ENCODE data around the gene TMEM97. TPM values are rescaled to one million over a fixed set of nuclear protein-coding genes. Genes with fewer than 3 reads are reported as not detected.

TMEM97 gene
- total RNA-seq, 1 experiment from 2014 or later = 54.0 TPM

DNA sequence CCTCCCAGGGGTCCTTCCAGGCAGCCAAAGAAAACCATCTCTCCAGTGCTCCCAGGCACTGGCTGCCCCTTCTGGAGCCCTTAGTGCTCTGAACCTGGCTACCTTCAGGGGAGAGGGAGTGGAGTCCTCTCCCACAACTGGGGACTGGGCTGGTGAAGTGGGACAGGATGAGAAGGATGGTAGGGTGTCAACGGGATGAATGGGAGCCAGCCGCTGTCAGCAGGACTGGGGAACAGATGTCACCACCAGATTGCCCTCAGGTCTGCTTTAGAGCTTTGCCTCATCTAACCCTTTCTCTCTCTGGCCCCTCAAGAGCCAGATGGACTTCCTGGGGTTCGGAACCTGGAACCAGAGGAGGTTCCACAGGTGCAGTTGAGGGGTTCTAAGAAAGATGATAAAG is 46.5 kb downstream of the TMEM97 start:
- DNase-seq (ENCODE audit: low spot score) = no peak

DNA sequence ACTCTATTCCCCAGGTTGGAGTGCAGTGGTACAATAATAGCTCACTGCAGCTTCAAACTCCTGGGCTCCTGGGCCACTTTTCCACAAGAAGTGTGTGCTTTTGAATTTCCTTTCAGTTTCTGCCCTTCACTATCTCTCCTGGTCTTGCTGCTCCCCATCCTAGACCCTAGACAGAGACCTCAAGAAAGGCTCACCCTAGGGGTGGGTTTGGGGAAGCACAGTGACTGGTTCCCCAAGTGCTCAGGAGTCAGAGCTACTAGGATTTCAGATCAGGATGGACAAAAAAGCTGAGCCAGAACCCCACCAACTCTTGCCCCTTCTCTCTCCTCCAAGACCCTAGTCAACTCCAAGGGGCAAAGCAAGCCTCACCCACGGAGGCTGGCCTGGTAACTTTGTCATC is 47.6 kb downstream of the TMEM97 start:
- no peak for DNase-seq (ENCODE audit: low spot score)

DNA sequence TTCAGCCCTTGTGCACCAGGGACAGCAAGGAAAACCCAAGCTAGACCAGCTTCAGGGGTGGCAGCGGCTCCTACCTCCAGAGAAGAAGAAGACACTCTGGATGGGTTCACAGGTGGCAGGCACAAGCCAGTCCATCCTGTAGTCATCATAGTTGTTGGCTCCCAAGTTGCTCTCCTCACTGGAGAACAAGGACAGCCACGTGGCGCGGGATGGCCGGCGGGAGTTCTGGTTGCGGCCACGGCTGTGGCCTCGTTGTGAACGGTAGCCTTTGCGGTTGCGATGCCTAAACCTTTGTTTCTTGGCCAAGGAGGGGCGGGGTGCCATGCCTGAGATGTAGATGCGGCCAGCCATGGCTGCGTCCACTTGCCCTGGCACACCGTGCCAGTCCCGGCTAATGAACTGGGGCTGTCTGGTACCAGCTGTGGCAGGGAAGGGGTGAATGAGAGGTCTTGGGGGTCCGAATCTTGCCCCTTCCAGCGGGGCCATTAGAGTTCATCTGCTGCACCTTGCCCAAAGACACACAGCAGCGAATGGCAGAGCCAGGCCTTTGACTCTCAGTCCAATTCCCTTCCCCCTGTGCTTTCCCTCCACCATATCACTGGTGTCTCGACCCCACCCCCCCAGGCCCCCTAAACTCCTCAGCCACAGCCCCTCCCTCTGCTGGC is 48.8 kb downstream of the TMEM97 start:
- DNase-seq (ENCODE audit: low spot score) = no peak

DNA sequence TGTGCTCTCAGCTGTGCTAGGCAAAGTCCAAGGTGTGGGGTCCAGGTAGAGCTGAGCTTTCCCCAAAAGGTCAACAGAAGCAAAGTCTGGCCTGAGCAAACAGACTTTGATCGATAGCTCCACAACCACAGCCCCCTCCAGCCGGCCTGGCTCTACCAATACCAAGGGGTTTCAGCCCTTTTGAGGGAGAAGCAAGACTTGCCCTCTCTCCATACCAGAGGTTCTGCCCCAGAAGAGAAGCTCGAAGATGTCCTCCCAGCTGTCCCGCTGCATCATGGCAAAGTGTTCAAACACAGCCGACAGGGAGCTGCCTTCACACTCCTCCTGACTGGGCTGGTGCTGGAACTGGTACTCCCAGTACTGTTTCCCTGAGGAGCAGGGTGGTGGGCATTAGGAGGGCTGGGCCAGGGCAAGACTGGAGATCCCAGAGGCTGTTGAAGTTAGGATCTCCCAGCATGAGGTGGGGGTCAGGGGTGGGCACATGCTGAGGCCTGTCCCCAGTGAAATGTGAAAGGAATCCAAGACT is 49.4 kb downstream of the TMEM97 start:
- DNase-seq (ENCODE audit: low spot score) = no peak

DNA sequence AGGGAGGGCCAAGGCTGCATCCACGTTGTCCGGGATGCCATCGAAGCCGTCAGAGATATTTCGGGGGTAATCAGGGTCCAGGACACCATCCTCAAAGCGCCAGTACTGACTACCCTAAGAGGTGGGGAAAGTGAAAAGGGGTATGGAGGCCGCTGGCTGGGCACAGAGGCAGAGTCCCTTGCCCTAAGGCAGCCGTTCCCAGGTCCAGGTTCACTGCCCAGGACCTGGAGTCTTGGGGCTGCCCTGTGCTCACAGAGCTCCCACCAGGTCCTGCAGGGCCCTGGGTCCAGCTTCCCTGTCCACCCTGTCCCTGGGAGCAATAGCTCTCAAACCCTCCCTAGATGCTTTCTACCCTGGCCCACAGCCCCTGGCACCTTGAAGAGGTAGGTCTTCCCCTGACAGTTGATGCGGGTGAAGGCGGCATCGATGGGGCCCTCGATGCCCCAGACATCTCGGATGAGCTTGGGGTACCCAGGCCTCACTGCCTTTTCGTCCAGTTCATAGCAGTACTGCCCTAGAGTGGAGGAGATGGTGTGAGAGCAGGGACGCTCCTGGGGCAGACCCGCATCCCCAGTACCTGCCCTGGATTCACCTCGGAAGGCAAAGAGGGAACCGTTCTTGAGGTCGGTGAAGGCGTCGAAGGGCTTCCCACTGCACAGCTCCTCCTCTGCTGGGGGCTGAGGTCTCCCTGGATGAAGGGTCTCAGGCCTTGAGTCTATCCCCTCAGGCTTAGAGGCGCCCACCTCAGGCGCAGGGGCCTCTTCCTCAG is 50.1 kb downstream of the TMEM97 start:
- no peak for DNase-seq (ENCODE audit: low spot score)

DNA sequence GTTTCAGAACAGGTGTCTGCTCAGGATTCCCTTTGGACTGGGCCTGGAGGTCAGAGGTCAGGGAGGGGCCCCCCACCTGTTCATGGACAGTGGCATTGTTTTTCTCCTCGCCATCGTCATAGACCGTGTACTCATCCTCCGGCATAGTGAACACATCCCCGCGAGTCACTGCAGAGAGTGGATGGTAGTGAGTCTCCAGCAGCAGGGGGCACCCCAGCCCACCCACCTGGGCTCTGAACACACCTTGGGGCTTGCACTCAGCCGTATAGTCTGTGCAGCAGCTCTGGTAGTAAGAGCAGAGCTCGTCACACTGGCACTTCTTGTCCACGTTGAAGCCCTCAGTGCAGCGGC is 50.7 kb downstream of the TMEM97 start:
- no peak for DNase-seq (ENCODE audit: low spot score)

DNA sequence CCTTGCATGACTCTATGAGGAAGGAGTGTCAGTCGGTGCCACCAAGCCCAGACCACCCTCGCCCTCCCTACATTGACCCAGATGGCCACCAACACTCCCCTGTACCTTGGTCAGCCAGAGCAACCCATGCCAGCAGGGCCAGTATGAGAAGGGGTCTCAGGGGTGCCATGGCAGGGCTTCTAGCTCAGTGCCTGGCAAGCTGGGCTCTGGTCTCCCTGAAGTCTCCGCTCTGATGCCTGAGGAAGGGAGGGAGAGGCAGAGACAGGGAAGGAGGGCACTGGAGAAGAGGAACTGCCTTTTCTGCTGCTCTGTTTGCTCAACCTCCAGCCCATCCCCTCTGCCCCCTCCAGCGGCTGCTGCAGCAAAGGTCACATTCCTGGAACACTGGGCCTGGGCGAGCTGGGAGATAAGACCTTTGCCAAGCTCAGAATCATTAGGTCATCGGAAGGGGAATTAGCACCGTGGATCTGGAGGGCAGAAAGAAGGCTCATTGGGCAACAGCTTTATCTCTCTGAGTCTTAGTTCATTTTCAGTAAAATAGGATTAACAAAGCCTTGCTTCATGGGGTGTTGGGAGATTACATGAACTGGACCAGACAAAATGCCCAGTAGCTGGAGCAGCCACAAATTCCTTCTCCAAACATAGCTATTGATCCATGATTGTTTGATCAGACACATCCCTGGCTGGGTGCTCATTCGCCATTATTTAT is 51.2 kb downstream of the TMEM97 start, which contains the start of gene VTN:
VTN (minus strand) TSS at position 273 of the 709 bp plus-strand sequence; CDS start at position 169, 104 bp downstream.
- DNase-seq (ENCODE audit: low spot score) = no peak

DNA sequence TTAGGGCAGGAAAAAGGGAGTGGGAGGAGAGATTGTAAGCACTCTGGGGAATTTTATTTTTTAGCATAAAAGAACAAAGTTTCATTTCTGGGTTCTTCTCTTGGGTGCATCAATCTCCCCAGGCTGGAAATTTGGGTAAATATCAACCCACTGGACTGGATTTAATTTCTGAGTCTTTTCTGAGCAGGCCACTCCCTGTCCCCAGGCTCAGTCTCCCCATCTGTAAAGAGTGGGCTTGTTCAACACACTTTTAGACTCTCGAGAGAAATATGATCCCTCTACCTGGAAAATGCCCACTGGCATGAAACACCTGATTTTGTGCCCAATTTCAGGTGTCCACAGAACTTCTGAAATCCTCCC is 51.7 kb downstream of the TMEM97 start:
- DNase-seq (ENCODE audit: low spot score) = no peak

DNA sequence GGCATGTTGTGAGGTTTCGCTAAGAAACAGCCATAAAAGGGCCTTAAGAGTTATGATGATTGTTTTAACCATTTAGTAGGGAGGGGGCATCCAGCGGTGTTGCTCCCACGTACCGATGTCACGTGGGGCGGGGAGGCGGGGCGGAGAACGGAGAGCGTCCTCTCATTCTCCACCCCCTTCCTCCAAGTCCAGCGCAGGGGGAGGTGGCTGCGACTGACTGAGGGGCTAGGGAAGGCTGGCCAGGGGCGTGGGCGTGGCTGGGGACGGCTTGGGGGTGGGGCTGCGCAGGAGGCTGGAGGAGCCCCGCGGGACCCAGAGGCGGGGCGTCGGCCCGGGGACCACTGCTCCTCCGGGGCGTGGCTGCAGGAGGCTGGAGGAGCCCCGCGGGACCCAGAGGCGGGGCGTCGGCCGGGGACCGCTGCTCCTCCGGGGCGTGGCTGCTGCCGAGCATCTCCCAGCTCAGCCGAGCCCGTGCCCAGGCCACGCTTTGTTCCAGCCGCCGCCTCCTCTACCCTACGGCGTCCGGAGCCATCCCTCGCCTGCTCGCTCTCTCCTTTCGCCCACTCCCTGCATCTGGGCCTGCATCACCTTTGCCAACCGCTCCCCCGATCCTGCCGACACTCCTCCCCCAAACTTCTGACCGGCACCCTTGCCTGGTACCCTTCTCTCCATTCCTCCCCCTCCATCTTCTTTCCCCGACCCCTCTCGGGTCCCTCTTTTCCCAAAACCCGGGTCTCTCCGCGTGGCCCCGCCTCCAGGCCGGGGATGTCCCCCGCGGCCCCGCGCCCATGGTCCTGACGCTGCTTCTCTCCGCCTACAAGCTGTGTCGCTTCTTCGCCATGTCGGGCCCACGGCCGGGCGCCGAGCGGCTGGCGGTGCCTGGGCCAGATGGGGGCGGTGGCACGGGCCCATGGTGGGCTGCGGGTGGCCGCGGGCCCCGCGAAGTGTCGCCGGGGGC is 52.5 kb downstream of the TMEM97 start, which contains the start of gene SARM1:
SARM1 (plus strand) TSS at position 450 of the 958 bp plus-strand sequence; CDS start at position 789, 339 bp downstream.
- peak; percentile 92 for DNase-seq (ENCODE audit: low spot score)

DNA sequence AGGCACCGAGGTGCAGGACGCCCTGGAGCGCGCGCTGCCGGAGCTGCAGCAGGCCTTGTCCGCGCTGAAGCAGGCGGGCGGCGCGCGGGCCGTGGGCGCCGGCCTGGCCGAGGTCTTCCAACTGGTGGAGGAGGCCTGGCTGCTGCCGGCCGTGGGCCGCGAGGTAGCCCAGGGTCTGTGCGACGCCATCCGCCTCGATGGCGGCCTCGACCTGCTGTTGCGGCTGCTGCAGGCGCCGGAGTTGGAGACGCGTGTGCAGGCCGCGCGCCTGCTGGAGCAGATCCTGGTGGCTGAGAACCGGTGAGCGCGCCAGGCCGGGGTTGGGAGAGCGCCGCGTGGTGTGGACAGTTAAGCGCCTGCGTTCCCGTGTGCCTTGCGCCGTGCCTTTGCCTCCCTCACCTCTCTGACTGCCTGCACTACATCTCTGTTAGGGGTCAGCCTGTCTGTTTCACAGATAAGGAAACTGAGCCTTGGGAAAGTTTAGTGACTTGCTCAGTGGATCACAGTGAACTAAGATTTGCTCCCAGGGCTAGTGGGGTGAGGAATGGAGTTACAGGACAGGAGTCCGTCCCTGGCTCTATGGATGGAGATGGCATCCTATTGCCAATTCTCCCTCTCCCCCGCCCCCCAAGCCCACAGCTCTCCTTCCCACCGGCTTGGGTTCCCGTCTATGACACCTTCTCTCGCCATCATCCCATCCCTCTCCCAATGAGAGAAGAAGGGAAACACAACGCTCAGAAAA is 53.4 kb downstream of the TMEM97 start:
- DNase-seq (ENCODE audit: low spot score) = no peak

DNA sequence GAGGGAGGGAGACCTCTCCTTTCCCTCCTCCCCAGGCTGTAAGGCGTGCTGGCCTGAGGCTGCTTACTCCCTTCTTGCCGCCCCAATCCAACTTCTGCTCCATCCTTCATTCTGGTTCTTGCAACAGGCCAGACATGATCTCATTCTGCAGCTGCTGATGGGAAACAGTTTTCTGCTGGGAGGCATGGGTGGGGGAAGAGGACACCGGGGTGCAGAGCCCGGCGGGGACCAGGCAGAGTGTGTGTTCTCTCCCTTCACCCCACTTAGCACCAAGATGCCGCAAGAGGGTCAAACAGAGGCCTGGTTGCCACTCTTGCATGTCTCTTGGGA is 53.9 kb downstream of the TMEM97 start:
- DNase-seq (ENCODE audit: low spot score) = no peak

Other genes with a start within 250 kb of the TMEM97 start
- 31.1 and 34.5 TPM in 2 replicates for gene IFT20, start 16.3 kb downstream of the TMEM97 start, total RNA-seq (2014; rRNA removed; shearing (Covaris generic))
- 25.1 and 26.3 TPM in 2 replicates for gene TNFAIP1, start 16.6 kb downstream of the TMEM97 start, total RNA-seq (2014; rRNA removed; shearing (Covaris generic))
- gene POLDIP2, start 38.3 kb downstream of the TMEM97 start, total RNA-seq (2014; rRNA removed; shearing (Covaris generic)) = 108 and 110 TPM in 2 replicates
- gene SEBOX, start 46.0 kb downstream of the TMEM97 start, total RNA-seq (2014; rRNA removed; shearing (Covaris generic)) = not detected in 2 replicates
- gene VTN, start 51.1 kb downstream of the TMEM97 start, total RNA-seq (2014; rRNA removed; shearing (Covaris generic)) = not detected in 2 replicates
- 8.7 and 11.2 TPM in 2 replicates for gene SARM1, start 52.5 kb downstream of the TMEM97 start, total RNA-seq (2014; rRNA removed; shearing (Covaris generic))
- 4.7 and 4.9 TPM in 2 replicates for gene SLC46A1, start 87.0 kb downstream of the TMEM97 start, total RNA-seq (2014; rRNA removed; shearing (Covaris generic))
- gene SLC13A2, start 154.4 kb downstream of the TMEM97 start, total RNA-seq (2014; rRNA removed; shearing (Covaris generic)) = not detected in 2 replicates
- not detected in 2 replicates for gene FOXN1, start 187.1 kb downstream of the TMEM97 start, total RNA-seq (2014; rRNA removed; shearing (Covaris generic))
- 39.0 and 39.7 TPM in 2 replicates for gene UNC119, start 233.4 kb downstream of the TMEM97 start, total RNA-seq (2014; rRNA removed; shearing (Covaris generic))